Measurements from ENCODE around the gene CAMKK1. TPM values are rescaled to one million over a fixed set of nuclear protein-coding genes. Genes with fewer than 3 reads are reported as not detected.
A peak's percentile ranks its signal among the peaks of the same experiment; 100 is the strongest.

The CAMKK1 gene
- total RNA-seq, 1 donor from 2014 or later, result 4.0 TPM

DNA sequence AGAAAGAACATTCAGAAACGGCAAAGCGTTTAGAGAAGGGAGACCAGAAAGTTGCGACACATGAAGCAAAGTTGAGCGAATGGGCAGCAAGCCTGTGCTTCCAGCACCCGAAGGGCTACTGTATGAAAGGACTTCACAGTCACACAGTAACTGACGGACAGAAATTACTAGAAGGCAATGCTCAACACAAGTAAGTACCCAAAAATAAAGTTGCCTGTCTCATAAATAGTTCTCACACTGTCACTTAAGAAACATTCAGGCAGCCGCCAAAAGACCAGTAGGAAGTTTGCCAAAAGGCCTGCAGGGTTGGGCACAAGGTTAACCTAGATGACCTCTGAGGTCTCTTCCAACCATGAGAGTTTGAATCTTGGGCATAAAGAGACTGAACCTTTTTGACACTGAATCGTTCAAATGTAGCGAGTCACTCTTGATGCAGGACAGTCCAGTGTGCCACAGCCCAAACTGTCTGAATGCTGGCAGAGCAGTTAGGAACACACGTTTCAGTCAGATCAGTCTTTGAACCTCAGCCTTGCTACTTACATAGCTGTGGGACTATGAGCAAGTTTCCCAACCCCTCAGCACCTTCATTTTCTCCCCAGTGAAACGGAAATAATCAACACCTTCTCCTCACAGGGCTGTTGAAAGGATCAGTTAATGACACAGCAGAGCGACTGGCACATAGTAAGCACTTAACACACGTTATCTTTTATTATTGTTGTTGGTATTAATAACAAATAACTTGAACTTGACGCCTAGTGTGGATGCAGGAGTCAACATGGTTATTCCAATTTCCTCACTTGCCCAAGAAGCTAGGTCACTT lies 57.2 kb downstream of the CAMKK1 start:
- intact Hi-C loops (cut with DNase I), result no loop called here
- ATAC-seq (ENCODE audit: poor library complexity), result peak; percentile 75
- no peak for DNase-seq

DNA sequence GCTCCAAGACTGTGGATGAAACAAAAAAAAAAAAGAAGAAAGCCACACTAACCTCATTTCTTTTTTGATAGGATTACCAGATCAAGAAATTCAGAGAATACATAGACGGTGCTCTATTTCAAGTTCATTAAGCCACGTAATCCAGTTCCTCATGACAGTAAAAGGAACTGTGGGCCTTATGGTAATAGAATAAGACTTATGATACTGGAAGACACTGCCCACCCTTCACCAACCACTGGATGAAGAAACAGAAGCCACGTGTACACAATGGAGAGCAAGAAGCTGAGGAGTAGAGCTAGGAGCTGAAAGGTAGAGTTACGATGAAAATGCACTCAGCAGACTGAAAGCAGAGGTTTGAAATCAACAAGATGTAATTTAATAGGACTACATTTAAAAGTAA lies 58.0 kb downstream of the CAMKK1 start:
- ATAC-seq (ENCODE audit: poor library complexity), result no peak
- no peak for DNase-seq
- intact Hi-C loops (cut with DNase I), result no loop called here

DNA sequence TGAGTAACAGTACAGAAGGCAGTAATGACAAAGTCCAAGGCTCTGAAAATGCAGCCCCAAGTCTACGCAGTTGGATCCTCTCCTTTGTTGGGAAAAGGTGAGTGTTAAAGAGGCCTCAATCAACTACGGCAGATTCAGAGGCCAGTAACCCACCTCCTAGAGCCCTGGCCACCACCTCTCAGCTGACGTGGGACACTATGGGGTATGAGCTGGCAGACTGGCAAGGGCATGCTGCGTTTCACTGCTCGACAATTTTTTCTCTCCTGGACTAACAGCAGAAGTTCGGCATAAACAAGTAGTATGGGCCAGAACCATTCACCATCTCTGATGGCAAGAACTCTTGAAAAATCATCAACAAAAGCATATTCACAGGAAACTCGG lies 64.0 kb downstream of the CAMKK1 start:
- DNase-seq (no peak), ATAC-seq (ENCODE audit: poor library complexity) (peak; percentile 32)
- intact Hi-C loops (cut with DNase I), result no loop called here

DNA sequence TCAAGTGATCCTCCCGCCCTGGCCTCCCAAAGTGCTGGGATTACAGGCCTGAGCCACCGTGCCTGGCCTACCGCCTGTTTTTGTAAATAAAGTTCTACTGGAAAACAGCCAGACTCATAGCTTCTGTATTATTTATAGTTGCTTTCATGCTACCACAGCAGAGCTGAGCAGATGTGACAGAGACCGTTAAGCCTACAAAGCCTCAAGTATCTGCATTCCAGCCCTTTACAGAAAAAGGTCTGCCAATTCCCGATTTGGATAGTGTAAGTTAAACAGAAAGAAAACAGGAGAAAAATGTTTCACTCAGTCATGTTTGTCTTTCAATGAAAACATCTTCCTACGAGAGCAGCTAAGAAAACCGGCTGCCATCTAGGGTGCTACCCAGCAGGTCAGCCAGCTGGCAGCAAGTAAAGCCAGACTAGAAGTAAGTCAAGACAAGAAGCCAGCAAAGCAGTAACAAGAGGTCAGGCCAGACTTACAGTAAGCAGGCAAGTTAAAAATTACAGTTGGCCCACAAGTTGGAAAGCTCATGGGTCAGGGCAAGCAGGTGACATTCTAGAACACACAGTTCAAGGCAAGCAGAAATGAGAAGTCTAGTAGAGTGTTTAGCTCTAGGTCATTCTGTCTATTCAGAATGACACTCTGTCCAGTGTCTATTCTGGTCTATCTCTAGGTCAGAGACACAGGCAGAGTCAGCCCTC lies 64.6 kb downstream of the CAMKK1 start:
- intact Hi-C loops (cut with DNase I), result no loop called here
- ATAC-seq (ENCODE audit: poor library complexity) (peak; percentile 94), DNase-seq (no peak)

DNA sequence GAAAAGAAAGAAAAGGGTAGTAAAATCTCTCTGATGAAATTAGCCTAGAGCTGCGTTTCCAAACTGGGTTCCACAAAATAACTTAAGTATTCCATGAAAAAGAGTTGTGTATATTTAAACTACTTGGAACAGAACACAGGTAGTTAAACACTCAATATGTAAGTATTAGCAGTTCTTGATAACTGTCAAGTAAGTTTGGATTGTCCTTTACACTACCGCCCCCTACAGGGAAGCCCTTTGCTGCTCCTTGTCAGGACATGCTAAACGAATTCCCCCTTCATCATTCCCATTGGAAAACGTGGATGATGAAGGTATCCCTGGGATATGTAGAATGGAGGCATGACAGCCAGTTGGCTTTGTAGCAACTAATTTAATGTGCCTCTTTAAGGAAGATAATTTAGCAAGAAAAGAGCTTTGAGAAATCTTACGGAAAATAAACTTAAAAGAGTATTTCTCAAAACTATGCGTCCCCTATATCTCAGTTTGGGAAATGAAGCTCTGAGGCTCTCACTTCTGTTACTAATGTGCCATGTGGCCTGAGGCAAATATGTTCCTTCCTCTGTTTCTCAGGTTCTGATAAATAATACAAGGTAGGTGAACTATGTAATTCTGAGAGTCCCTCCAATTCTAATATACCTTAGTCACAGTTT lies 65.6 kb downstream of the CAMKK1 start:
- ATAC-seq (ENCODE audit: poor library complexity) (no peak), DNase-seq (no peak)
- intact Hi-C loops (cut with DNase I), result no loop called here

DNA sequence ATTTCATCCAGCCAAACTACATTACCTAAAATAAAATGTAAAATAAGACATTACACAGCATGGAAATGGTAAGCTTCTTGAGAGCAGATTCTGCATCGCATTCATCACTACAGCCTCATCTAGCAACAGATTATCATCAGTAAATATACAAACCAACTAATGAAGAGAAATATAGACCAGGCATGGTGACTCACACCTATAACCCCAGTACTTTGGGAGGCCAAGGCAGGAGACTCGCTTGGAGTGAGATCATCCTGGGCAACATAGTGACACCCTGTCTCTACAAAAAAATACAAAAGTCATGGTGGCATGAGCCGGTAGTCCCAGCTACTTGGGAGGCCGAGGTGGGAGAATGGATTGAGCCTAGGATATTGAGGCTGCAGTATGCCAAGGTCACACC lies 66.7 kb downstream of the CAMKK1 start:
- no peak for ATAC-seq (ENCODE audit: poor library complexity)
- no peak for DNase-seq
- intact Hi-C loops (cut with DNase I), result no loop called here

DNA sequence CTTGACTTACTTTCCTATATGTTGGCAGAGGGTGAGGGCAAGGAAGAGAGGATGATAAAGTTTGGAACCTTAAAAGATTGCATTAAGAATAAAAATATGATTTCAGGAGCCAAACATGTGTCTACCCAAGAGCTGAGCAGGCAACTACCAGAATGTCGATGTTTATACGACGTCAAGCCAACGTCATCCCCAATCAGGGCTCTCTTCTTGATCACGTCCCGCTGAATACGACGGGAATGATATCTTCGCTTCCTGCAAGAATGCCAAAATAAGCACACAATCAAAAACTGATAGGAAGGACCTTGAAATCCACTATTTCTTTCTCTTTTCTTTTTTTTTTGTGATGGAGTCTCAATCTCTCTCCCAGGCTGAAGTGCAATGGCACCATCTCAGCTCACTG lies 71.8 kb downstream of the CAMKK1 start:
- ATAC-seq (ENCODE audit: poor library complexity) (no peak), DNase-seq (no peak)
- intact Hi-C loops (cut with DNase I), result no loop called here

DNA sequence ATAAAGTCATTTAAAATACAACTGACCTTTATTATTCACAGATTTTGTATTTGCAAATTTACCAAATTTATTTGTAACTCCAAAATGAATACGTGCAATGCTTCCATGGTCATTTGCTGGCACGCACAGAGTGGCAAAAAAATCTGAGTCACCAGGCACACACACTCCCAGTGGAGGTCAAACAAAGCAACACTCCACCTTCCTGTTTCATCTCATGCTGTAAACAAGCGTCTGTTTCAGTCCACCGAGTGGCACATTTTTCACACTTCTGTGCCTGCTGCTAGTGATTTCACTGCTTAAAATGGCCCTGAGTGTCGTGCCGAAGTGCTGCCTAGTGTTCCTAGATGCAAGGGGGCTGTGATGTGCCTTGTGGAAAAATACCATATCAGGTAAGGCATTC lies 74.1 kb downstream of the CAMKK1 start:
- ATAC-seq (ENCODE audit: poor library complexity) (no peak), DNase-seq (no peak)
- intact Hi-C loops (cut with DNase I), result loop anchor here (10.0 kb wide), 1 partner anchor 196 kb away; no protein-coding TSS in a partner anchor

DNA sequence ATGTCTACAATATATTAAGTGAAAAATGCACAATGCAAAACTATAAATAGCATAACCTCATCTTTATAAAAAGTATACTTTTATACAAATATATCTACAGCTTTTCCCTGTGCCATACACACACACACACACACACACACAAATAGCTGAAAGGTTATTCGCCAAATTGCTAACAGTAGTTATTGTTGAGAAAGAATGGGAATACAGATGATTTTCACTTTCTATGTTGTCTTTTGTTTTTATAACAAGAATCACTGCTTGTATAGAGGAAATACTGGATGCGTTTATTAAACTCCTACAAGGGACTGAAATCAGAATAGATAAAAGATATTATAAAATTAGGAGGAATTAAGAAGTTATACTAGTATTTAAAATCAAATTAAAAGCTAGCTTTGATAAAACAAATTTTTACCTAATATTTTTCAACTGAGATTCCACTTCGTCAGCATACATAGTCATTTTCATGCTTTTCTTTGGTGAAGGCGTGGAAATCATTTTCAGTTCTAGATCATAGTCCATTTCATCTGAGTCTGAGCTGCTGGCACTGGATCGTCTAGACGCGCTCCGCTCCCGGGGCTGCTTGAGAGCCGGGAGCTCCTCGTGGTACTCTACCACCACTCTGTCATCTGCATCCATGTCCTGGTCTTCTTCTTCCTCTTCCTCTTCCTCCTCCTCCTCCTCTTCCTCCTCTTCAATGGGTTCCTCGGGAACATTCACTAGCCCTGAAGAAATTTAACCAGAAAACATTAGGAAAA lies 74.8 kb downstream of the CAMKK1 start:
- DNase-seq, result no peak
- no peak for ATAC-seq (ENCODE audit: poor library complexity)
- intact Hi-C loops (cut with DNase I), result loop anchor here (10.0 kb wide), 1 partner anchor 197 kb away; no protein-coding TSS in a partner anchor

DNA sequence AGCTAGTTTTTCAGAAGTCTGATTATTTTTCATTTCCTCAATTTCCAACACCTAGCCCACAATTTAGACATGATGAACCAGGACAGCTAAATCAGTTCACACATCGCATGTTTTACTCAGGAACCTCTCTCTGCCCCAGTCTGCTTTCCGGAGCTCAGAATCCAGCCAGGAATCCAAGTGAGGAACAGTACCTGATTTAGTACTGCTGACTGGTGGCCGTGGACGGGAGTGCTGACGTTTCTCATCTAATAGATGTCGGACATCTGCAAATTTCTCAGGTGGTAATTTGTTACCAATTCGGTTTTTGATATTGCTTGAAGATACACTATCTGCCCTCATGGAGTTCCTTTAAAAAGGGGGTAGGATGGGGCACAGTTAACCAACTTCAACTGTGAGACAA lies 76.9 kb downstream of the CAMKK1 start:
- intact Hi-C loops (cut with DNase I), result loop anchor here (10.0 kb wide), 1 partner anchor 199 kb away; no protein-coding TSS in a partner anchor
- no peak for ATAC-seq (ENCODE audit: poor library complexity)

DNA sequence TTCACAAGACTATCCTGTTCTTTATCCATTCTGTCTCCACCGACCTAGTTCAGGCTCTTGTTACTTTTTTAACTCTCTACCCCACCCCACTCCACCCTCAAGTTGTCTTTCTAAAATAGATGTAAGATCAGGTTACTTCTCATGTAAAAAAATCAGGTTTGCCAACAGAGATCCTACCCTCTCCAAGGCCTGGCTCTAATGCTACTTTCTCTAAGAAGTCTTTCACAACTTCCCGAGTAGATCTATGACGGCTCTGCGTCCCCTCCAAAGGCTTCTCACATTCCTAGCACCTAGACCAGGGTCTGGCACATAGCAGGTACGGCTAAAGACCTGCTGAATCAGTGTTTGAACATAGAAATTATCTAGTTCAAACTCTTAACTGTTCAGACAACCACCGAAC lies 77.7 kb downstream of the CAMKK1 start:
- intact Hi-C loops (cut with DNase I), result loop anchor here (10.0 kb wide), 1 partner anchor 200 kb away; no protein-coding TSS in a partner anchor
- no peak for DNase-seq
- ATAC-seq (ENCODE audit: poor library complexity), result no peak

More for the DNA sequence above, 76.9 kb downstream of the CAMKK1 start:
- no peak for DNase-seq

DNA sequence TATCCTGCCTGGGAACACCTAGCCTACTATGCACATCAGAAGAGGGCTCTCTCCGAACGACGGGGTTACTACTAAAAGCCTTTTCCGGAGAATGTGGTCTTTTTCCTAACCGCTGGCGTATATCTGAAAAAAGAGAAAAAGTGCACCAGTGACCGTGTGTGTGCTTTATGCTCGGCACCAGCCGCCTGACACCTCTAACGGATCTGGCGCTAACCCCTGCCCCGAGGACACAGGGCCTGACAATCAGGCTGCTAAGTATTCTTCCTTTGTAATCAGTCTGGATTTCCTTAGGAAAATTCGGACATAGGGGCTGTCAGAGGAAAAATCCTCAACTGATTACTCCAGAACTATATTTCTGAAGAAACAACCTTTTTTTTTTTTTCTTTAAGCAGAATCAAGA lies 78.5 kb downstream of the CAMKK1 start:
- no peak for DNase-seq

DNA sequence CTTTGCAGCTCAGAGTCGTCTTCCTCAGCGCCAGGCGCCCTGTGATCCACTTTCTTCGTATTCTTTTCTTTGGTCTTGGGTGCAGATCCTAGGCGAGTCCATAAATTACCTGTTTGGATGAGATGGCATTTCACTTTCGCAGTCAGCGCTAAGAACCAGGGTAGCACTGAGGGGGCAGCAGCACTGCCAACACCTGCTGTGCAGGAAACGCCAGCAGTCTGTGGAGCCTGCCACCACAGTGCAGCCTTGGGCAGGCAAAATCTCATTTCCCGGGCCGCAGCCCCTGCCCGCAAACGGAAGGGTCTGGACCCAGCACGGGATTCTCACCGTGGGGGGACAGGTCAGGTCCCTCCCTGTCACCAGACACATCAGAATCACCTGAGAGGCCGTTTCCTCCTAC lies 79.7 kb downstream of the CAMKK1 start:
- intact Hi-C loops (cut with DNase I), result loop anchor here (10.0 kb wide), 1 partner anchor 202 kb away; no protein-coding TSS in a partner anchor
- no peak for DNase-seq
- no peak for ATAC-seq (ENCODE audit: poor library complexity)

More for the DNA sequence above, 78.5 kb downstream of the CAMKK1 start:
- ATAC-seq (ENCODE audit: poor library complexity), result no peak
- intact Hi-C loops (cut with DNase I), result loop anchor here (10.0 kb wide), 1 partner anchor 200 kb away; no protein-coding TSS in a partner anchor

DNA sequence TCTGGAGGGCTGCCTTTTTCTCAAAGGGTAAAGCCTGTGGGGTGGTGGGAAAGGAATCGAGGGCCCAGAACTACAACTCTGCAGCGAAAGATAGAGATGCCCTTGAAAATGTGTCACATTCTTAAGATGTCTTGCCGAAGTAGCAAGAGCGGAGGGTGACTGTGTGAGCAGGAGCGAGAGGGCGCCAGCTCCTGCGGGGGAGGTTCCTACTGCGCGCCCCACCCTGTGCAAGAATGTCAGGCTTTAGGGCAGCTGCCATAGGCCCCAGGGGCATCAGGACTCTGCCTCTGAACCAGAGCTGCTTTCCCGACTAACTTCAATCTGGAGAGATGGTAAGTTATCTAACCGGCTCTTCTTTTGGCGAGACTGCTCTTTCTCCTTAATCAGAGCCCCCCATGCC lies 80.1 kb downstream of the CAMKK1 start:
- ATAC-seq (ENCODE audit: poor library complexity), result no peak
- intact Hi-C loops (cut with DNase I), result loop anchor here (10.0 kb wide), 1 partner anchor 202 kb away; no protein-coding TSS in a partner anchor

DNA sequence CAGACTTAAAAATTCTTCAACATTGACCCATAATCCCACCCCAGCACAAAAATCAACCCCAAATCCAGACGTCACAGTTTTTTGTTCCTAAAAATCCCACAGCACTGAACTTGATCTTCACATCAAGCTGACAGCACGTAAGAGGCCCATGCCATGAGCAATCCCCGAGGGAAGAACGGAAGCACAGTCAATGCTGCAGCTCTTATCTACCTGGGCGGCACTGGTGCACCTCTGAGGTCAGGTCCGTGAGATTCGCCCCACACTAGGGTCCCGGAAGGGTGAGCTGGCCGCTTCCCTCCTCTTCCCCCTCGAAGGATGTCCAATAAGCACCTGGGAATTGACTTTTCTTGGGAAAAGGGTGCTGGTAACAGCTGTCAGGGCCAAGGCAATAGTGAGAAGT lies 80.6 kb downstream of the CAMKK1 start:
- intact Hi-C loops (cut with DNase I), result loop anchor here (10.0 kb wide), 1 partner anchor 203 kb away; no protein-coding TSS in a partner anchor
- no peak for DNase-seq
- no peak for ATAC-seq (ENCODE audit: poor library complexity)

More for the DNA sequence above, 80.1 kb downstream of the CAMKK1 start:
- no peak for DNase-seq
